ENCODE results near the gene SUFU. TPM values are rescaled to one million over a fixed set of nuclear protein-coding genes. Genes with fewer than 3 reads are reported as not detected.
A peak's percentile ranks its signal among the peaks of the same experiment; 100 is the strongest.

The SUFU gene
- total and polyA plus RNA-seq, 2 of the 13 experiments (the other 11 are each of a cell fraction or from before 2014, with no cell fraction given) = 2.9 to 5.5 TPM

DNA sequence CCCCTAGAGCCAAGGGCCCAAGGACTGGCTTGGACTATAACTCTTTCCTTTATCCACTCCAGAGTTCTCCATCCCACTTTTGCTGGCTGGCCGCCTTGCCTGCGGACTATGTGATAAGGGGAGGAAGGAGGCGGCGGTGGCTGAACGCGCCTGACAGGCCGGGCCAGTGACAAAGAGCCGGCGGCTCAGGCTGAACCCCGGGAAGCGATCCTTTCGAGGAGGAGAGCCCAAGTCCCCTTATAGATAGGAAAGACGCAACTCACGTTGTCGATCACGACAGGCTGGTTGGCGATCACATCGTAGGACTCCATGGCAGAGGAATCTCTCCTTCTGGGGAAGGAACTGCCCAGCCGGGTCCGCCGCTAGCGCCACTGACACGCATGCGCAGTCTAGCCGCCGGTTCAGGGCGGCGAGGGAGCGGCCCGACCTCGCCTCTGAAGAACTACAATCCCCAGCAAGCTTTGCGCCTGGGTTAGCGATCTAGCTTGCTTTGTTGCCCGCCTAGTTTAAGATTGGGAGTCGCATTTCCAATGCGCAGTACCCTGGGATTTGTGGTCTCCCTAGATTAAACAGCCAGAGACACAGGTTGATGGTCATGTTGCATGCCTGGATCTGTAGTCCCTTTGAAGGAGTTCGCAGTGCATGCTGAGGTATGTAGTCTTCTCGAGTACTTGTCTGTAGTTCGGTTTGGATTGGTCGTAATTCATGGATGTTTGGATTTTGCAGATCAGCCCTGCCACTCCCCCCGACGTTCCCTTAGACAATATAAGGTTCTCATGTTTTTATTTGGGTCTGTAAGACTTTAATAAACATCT is 1.2 kb upstream of the SUFU start, which contains the start of gene ACTR1A (continued):
- TF ChIP-seq HES4 (CRISPR knock-in tag; IDR thresholded peaks at IDR 0.05; ENCODE audit: borderline replicate concordance) = peak; percentile 72; the same call in 1 of the 2 replicates
- TF ChIP-seq FOXJ3 (CRISPR knock-in tag; IDR thresholded peaks at IDR 0.05; ENCODE audit: borderline replicate concordance) = peak; percentile 37; the same call in 1 of the 2 replicates
- TF ChIP-seq NR2F2 (IDR thresholded peaks at IDR 0.05; ENCODE audit: borderline replicate concordance, low read depth) = no peak
- TF ChIP-seq NFRKB (IDR thresholded peaks at IDR 0.05) = no peak
- TF ChIP-seq PHF21A (CRISPR knock-in tag; IDR thresholded peaks at IDR 0.05) = no peak; the same call in 1 of the 2 replicates
- TF ChIP-seq, protein P1, sequence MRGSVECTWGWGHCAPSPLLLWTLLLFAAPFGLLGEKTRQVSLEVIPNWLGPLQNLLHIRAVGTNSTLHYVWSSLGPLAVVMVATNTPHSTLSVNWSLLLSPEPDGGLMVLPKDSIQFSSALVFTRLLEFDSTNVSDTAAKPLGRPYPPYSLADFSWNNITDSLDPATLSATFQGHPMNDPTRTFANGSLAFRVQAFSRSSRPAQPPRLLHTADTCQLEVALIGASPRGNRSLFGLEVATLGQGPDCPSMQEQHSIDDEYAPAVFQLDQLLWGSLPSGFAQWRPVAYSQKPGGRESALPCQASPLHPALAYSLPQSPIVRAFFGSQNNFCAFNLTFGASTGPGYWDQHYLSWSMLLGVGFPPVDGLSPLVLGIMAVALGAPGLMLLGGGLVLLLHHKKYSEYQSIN (CRISPR knock-in tag; IDR thresholded peaks at IDR 0.05; ENCODE audit: borderline replicate concordance) = no peak
- TF ChIP-seq, protein P2, sequence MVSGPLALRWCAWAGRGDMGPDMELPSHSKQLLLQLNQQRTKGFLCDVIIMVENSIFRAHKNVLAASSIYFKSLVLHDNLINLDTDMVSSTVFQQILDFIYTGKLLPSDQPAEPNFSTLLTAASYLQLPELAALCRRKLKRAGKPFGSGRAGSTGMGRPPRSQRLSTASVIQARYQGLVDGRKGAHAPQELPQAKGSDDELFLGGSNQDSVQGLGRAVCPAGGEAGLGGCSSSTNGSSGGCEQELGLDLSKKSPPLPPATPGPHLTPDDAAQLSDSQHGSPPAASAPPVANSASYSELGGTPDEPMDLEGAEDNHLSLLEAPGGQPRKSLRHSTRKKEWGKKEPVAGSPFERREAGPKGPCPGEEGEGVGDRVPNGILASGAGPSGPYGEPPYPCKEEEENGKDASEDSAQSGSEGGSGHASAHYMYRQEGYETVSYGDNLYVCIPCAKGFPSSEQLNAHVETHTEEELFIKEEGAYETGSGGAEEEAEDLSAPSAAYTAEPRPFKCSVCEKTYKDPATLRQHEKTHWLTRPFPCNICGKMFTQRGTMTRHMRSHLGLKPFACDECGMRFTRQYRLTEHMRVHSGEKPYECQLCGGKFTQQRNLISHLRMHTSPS (CRISPR knock-in tag; IDR thresholded peaks at IDR 0.05; ENCODE audit: low read depth) = no peak
- TF ChIP-seq BHLHE40 (IDR thresholded peaks at IDR 0.05; ENCODE audit: low read length) = no peak
- TF ChIP-seq ZZZ3 (CRISPR knock-in tag; IDR thresholded peaks at IDR 0.05; ENCODE audit: borderline replicate concordance) = no peak
- TF ChIP-seq YEATS2 (CRISPR knock-in tag; IDR thresholded peaks at IDR 0.05; ENCODE audit: borderline replicate concordance) = peak; percentile 21; the same call in 1 of the 2 replicates
- TF ChIP-seq NFYC (CRISPR knock-in tag; IDR thresholded peaks at IDR 0.05) = peak; percentile 66
- TF ChIP-seq DPF2 (CRISPR knock-in tag; IDR thresholded peaks at IDR 0.05; ENCODE audit: borderline replicate concordance, low read depth) = no peak
- peak; percentile 64; the same call in 1 of the 2 replicates for TF ChIP-seq ZNF446 (CRISPR knock-in tag; IDR thresholded peaks at IDR 0.05)
- TF ChIP-seq ZNF460 (CRISPR knock-in tag; IDR thresholded peaks at IDR 0.05; ENCODE audit: borderline replicate concordance) = no peak
- TF ChIP-seq ZBTB37 (CRISPR knock-in tag; IDR thresholded peaks at IDR 0.05) = no peak
- TF ChIP-seq ZNF496 (CRISPR knock-in tag; IDR thresholded peaks at IDR 0.05; ENCODE audit: insufficient replicate concordance) = no peak
- TF ChIP-seq ZBTB25 (CRISPR knock-in tag; IDR thresholded peaks at IDR 0.05) = no peak
- TF ChIP-seq, protein P3, sequence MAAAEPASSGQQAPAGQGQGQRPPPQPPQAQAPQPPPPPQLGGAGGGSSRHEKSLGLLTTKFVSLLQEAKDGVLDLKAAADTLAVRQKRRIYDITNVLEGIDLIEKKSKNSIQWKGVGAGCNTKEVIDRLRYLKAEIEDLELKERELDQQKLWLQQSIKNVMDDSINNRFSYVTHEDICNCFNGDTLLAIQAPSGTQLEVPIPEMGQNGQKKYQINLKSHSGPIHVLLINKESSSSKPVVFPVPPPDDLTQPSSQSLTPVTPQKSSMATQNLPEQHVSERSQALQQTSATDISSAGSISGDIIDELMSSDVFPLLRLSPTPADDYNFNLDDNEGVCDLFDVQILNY (CRISPR knock-in tag; conservative IDR thresholded peaks at IDR 0.05) = no peak
- TF ChIP-seq, protein P4, sequence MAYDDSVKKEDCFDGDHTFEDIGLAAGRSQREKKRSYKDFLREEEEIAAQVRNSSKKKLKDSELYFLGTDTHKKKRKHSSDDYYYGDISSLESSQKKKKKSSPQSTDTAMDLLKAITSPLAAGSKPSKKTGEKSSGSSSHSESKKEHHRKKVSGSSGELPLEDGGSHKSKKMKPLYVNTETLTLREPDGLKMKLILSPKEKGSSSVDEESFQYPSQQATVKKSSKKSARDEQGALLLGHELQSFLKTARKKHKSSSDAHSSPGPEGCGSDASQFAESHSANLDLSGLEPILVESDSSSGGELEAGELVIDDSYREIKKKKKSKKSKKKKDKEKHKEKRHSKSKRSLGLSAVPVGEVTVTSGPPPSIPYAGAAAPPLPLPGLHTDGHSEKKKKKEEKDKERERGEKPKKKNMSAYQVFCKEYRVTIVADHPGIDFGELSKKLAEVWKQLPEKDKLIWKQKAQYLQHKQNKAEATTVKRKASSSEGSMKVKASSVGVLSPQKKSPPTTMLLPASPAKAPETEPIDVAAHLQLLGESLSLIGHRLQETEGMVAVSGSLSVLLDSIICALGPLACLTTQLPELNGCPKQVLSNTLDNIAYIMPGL (CRISPR knock-in tag; IDR thresholded peaks at IDR 0.05; ENCODE audit: borderline replicate concordance in 1 of 2, low read depth in 1 of 2) = peak; percentile 62 to 72
- TF ChIP-seq ZFY (CRISPR knock-in tag; IDR thresholded peaks at IDR 0.05) = peak; percentile 85

Measured in HepG2 (cell line).